GM23248 (cell line): ENCODE measurements around the gene RFTN1. TPM values are rescaled to one million over a fixed set of nuclear protein-coding genes. Genes with fewer than 3 reads are reported as not detected.

Source experiments
- DNase-seq: peaks from one replicate; pipeline ENCODE4 v3.0.0-alpha.2; 2015
- H2AFZ ChIP-seq: fragments of 200-600 bp; sonication (generic); 2 replicates; pipeline ENCODE4 v1.6.1; 2016; ENCODE audit warnings: antibody characterized with exemption
- H3F3A ChIP-seq: fragments of 200-600 bp; sonication (generic); 2 replicates; pipeline ENCODE4 v1.6.1; 2016; ENCODE audit warnings: mild to moderate bottlenecking, antibody characterized with exemption, mixed run types; ENCODE audit not compliant: insufficient read depth
- H3K27ac ChIP-seq: fragments of 200-600 bp; sonication (generic); 2 replicates; pipeline ENCODE4 v1.5.1; 2016; ENCODE audit warnings: mild to moderate bottlenecking
- H3K27me3 ChIP-seq: fragments of 200-600 bp; sonication (generic); replicated peaks from 2 replicates; pipeline ENCODE4 v1.6.1; 2016; ENCODE audit warnings: mild to moderate bottlenecking; ENCODE audit not compliant: insufficient read depth
- H3K36me3 ChIP-seq: fragments of 200-600 bp; sonication (generic); 2 replicates; pipeline ENCODE4 v1.6.1; 2016; ENCODE audit warnings: low read depth, mild to moderate bottlenecking
- H3K4me1 ChIP-seq: fragments of 200-600 bp; sonication (generic); 2 replicates; pipeline ENCODE4 v1.6.1; 2016; ENCODE audit warnings: mild to moderate bottlenecking; ENCODE audit not compliant: insufficient read depth
- H3K4me2 ChIP-seq: fragments of 200-600 bp; sonication (generic); one replicate; pipeline ENCODE4 v1.6.1; 2016; ENCODE audit warnings: mild to moderate bottlenecking; ENCODE audit not compliant: unreplicated experiment
- H3K4me3 ChIP-seq: fragments of 200-600 bp; sonication (generic); 2 replicates; pipeline ENCODE4 v1.5.1; 2016; ENCODE audit warnings: mild to moderate bottlenecking
- H3K79me2 ChIP-seq: fragments of 200-600 bp; sonication (generic); 2 replicates; pipeline ENCODE4 v1.6.1; 2016; ENCODE audit warnings: mild to moderate bottlenecking; ENCODE audit not compliant: insufficient read depth
- H3K9ac ChIP-seq: fragments of 200-600 bp; sonication (generic); 2 replicates; pipeline ENCODE4 v1.6.1; 2016; ENCODE audit warnings: mild to moderate bottlenecking
- H3K9me2 ChIP-seq: fragments of 200-600 bp; sonication (generic); 2 replicates; pipeline ENCODE4 v1.6.1; 2016; ENCODE audit warnings: mixed run types, mild to moderate bottlenecking, moderate library complexity; ENCODE audit not compliant: insufficient read depth
- H3K9me3 ChIP-seq: fragments of 200-600 bp; sonication (generic); one replicate; pipeline ENCODE4 v1.6.1; 2017; ENCODE audit warnings: low read depth
- H4K20me1 ChIP-seq: fragments of 200-600 bp; sonication (generic); 2 replicates; pipeline ENCODE4 v1.6.0; 2016; ENCODE audit not compliant: insufficient read depth
- EZH2 ChIP-seq: fragments of 200-600 bp; sonication (generic); IDR thresholded peaks from 2 replicates; pipeline ENCODE4 v1.6.1; 2018; ENCODE audit warnings: antibody characterized with exemption, mild to moderate bottlenecking; ENCODE audit not compliant: insufficient read depth, poor library complexity, severe bottlenecking
- EZH2phosphoT487 ChIP-seq: fragments of 200-600 bp; sonication (generic); IDR thresholded peaks from 2 replicates; pipeline ENCODE4 v1.6.1; 2018; ENCODE audit warnings: antibody characterized with exemption, moderate library complexity, mild to moderate bottlenecking, low read depth; ENCODE audit not compliant: insufficient read depth
- WGBS, 2 experiments: methylation state at CpG; one replicate each; pipeline ENCODE4 v1.1.6; 2015 to 2017; ENCODE audit warnings: low lambda C conversion rate in 2 of 2, low coverage in 1 of 2; ENCODE audit errors: missing lambda C conversion rate in 2 of 2; 5-methylcytosine and 5-hydroxymethylcytosine counted together
- in situ Hi-C: fragments of 300-500 bp; cut with MboI; formaldehyde crosslinking; loops from 2 replicates; pipeline ENCODE4 v1.15.0; 2020
- polyA plus RNA-seq: library from polyadenylated mRNA; unstranded; fragments of >200 nt; fragmentation: Nextera tagmentation; extraction: Ambion mirVana; gene quantifications from 2 replicates; pipeline ENCODE4 v1.2.1, GENCODE V29; 2016
- total RNA-seq: library from RNA; depleted of rRNA; stranded (reverse); fragments of >200 nt; shearing (Covaris generic); gene quantifications from 2 replicates; pipeline ENCODE4 v1.2.3, GENCODE V29; 2014

The RFTN1 gene
- total and polyA plus RNA-seq, 2 experiments from 2014 or later, result 43.1 to 77.7 TPM

DNA sequence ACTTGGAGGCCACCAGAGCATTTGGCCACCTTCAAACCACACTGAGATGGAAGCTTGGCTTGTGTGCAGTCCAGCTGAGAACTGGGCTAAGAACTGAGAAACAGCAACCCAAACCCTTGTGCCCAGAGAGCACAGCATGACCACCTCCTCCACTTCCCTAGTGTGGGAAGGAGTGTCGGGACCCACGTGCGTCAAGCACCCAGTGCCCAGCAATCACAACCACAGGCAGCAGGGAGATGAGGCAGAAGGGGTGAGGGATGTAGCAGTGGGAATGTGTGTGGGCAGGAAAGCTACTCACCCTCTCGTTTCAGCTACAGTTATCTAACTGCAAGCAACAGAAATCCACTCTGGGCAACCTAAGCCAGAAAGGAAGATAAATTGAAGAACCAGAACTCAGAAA is 25.0 kb upstream of the RFTN1 start:
- TF ChIP-seq EZH2phosphoT487 (no peak), EZH2 (no peak)
- Histone ChIP-seq H3K9me3 (no peaks in the 10 kb centered on the region), H4K20me1 (no peaks in the 10 kb centered on the region), H3K9me2 (no peaks in the 10 kb centered on the region), H3K27me3 (peaks cover 18% of the 10 kb centered on the region), H3K4me2 (no peak overlapping the region), H3K27ac (no peak overlapping the region), H3F3A (no peaks in the 10 kb centered on the region), H3K79me2 (no peaks in the 10 kb centered on the region), H2AFZ (no peak overlapping the region), H3K9ac (no peak overlapping the region), H3K36me3 (no peaks in the 10 kb centered on the region), H3K4me1 (no peaks in the 10 kb centered on the region), H3K4me3 (no peak overlapping the region)
- in situ Hi-C loops, result no loop called here
- DNase-seq, result no peak
- WGBS, 2 experiments, result 43 to 44% methylated on average over 4 of the region's 4 CpGs

- H3K4me2 ChIP-seq, result no peak overlapping the region
- no peaks in the 10 kb centered on the region for H3F3A ChIP-seq
- H3K27me3 ChIP-seq, result peaks cover 18% of the 10 kb centered on the region
- DNase-seq, result no peak
- in situ Hi-C loops, result no loop called here
- no peak overlapping the region for H2AFZ ChIP-seq
- no peak overlapping the region for H3K4me3 ChIP-seq
- H3K79me2 ChIP-seq, result no peaks in the 10 kb centered on the region
- no peaks in the 10 kb centered on the region for H3K36me3 ChIP-seq
- H3K27ac ChIP-seq, result no peak overlapping the region
- TF ChIP-seq EZH2 (no peak), EZH2phosphoT487 (no peak)
- H4K20me1 ChIP-seq, result no peaks in the 10 kb centered on the region
- no peaks in the 10 kb centered on the region for H3K9me3 ChIP-seq
- H3K4me1 ChIP-seq, result no peaks in the 10 kb centered on the region
- 57 to 59% methylated on average over 3 of the region's 3 CpGs for WGBS, 2 experiments
- H3K9me2 ChIP-seq, result no peaks in the 10 kb centered on the region
- no peak overlapping the region for H3K9ac ChIP-seq
These were observed 23.5 kb upstream of the RFTN1 start for GRCh38 chr3:16536996-16537395.

- Histone ChIP-seq H3K4me2 (no peak overlapping the region), H3F3A (no peaks in the 10 kb centered on the region)
- in situ Hi-C loops, result no loop called here
These were observed 22.8 kb upstream of the RFTN1 start for GRCh38 chr3:16536344-16536663.

GRCh38 chr3:16534640-16535262 is 21.3 kb upstream of the RFTN1 start:
- Histone ChIP-seq H3K27me3 (peaks cover 17% of the 10 kb centered on the region), H3F3A (no peaks in the 10 kb centered on the region), H3K4me1 (no peaks in the 10 kb centered on the region), H3K9me2 (no peaks in the 10 kb centered on the region), H4K20me1 (no peaks in the 10 kb centered on the region), H3K4me2 (no peak overlapping the region), H3K79me2 (no peaks in the 10 kb centered on the region), H3K9ac (no peak overlapping the region), H3K9me3 (no peaks in the 10 kb centered on the region), H3K4me3 (no peak overlapping the region), H3K36me3 (no peaks in the 10 kb centered on the region), H2AFZ (no peak overlapping the region), H3K27ac (no peak overlapping the region)
- TF ChIP-seq EZH2 (no peak), EZH2phosphoT487 (no peak)
- 64 to 72% methylated on average over 8 of the region's 8 CpGs for WGBS, 2 experiments
- in situ Hi-C loops, result no loop called here
- DNase-seq, result no peak

More at GRCh38 chr3:16536344-16536663, 22.8 kb upstream of the RFTN1 start:
- DNase-seq, result no peak
- no peaks in the 10 kb centered on the region for H3K36me3 ChIP-seq
- no peaks in the 10 kb centered on the region for H4K20me1 ChIP-seq
- H3K79me2 ChIP-seq, result no peaks in the 10 kb centered on the region
- TF ChIP-seq EZH2phosphoT487, result no peak
- TF ChIP-seq EZH2, result no peak
- no peaks in the 10 kb centered on the region for H3K4me1 ChIP-seq
- no peak overlapping the region for H3K4me3 ChIP-seq
- H3K27ac ChIP-seq, result no peak overlapping the region
- H3K27me3 ChIP-seq, result peaks cover 18% of the 10 kb centered on the region
- H3K9me2 ChIP-seq, result no peaks in the 10 kb centered on the region
- no peak overlapping the region for H3K9ac ChIP-seq
- no peaks in the 10 kb centered on the region for H3K9me3 ChIP-seq
- H2AFZ ChIP-seq, result no peak overlapping the region
- 96 to 98% methylated on average over 4 of the region's 4 CpGs for WGBS, 2 experiments
